ENCODE results near the gene ICAM2.

DNA sequence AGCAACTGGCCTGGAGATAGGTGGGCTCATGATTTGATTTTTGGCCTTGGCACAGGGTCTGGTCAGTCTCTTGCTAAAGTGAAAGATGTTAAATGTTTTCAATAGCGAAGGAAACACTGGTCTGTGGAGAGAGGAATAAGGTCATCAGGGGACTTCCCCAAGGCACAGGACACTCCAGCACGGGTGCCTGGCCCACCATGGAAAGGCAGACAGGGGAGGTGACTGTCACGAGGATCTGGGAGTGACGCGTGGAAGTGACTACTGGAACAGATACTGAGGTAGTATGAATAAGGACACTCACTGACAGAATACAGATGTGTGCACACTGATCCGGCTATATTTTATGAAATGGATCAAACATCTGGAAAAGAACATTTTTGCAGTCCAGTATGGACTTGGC lies 16.7 kb upstream of the ICAM2 start:
- TF ChIP-seq, protein P1, sequence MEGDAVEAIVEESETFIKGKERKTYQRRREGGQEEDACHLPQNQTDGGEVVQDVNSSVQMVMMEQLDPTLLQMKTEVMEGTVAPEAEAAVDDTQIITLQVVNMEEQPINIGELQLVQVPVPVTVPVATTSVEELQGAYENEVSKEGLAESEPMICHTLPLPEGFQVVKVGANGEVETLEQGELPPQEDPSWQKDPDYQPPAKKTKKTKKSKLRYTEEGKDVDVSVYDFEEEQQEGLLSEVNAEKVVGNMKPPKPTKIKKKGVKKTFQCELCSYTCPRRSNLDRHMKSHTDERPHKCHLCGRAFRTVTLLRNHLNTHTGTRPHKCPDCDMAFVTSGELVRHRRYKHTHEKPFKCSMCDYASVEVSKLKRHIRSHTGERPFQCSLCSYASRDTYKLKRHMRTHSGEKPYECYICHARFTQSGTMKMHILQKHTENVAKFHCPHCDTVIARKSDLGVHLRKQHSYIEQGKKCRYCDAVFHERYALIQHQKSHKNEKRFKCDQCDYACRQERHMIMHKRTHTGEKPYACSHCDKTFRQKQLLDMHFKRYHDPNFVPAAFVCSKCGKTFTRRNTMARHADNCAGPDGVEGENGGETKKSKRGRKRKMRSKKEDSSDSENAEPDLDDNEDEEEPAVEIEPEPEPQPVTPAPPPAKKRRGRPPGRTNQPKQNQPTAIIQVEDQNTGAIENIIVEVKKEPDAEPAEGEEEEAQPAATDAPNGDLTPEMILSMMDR (IDR thresholded peaks at IDR 0.05) = no peak
- no peak for TF ChIP-seq POLR2A (IDR thresholded peaks at IDR 0.05)

Measured in vagina (tissue), 2 donors.